Lower lobe of right lung (tissue), 2 donors: ENCODE measurements around the gene CD28. TPM values are rescaled to one million over a fixed set of nuclear protein-coding genes. Genes with fewer than 3 reads are reported as not detected.

Experiments
- ATAC-seq, 2 donors: fragments of 200-7000 bp; cut with Tn5 transposase; one replicate each; pipeline ENCODE4 v1.9.1; 2020 to 2022; ENCODE audit warnings: mild to moderate bottlenecking in 2 of 2, moderate library complexity in 2 of 2
- DNase-seq: peaks from one replicate; pipeline ENCODE4 v3.0.0-alpha.2; 2020
- H3K27ac ChIP-seq: fragments of 200-600 bp; one replicate; pipeline ENCODE4 v1.8.0; 2022
- H3K27me3 ChIP-seq: fragments of 200-600 bp; one replicate; pipeline ENCODE4 v1.8.0; 2022; ENCODE audit warnings: low read depth
- H3K36me3 ChIP-seq: fragments of 200-600 bp; one replicate; pipeline ENCODE4 v1.8.0; 2022; ENCODE audit warnings: mild to moderate bottlenecking
- H3K4me1 ChIP-seq: fragments of 200-600 bp; one replicate; pipeline ENCODE4 v1.8.0; 2022
- H3K4me3 ChIP-seq: fragments of 200-600 bp; one replicate; pipeline ENCODE4 v1.8.0; 2022; ENCODE audit warnings: mild to moderate bottlenecking
- H3K9me3 ChIP-seq: fragments of 200-600 bp; one replicate; pipeline ENCODE4 v1.8.0; 2022
- intact Hi-C: fragments of 100-400 bp; cut with DNase I; formaldehyde crosslinking; loops from one replicate; pipeline ENCODE4 v1.11.0; 2022
- total RNA-seq: library from RNA; stranded (reverse); fragmentation: NEBNext Ultra II Directional; extraction: Animal tissue kit (Norgen Biotek cat#: 25700); gene quantifications from one replicate; pipeline ENCODE4 v1.2.1, GENCODE V29; 2021
- TF ChIP-seq, protein P1 (sequence below): fragments of 200-600 bp; IDR thresholded peaks from one replicate; pipeline ENCODE4 v1.8.0; 2022; ENCODE audit warnings: antibody characterized with exemption, mild to moderate bottlenecking
- donor health status: DM: no; HTN: yes; CAD: no; lungs with severe emphysema.

CD28 gene
- total RNA-seq, 1 donor from 2014 or later, result 2.2 TPM

DNA sequence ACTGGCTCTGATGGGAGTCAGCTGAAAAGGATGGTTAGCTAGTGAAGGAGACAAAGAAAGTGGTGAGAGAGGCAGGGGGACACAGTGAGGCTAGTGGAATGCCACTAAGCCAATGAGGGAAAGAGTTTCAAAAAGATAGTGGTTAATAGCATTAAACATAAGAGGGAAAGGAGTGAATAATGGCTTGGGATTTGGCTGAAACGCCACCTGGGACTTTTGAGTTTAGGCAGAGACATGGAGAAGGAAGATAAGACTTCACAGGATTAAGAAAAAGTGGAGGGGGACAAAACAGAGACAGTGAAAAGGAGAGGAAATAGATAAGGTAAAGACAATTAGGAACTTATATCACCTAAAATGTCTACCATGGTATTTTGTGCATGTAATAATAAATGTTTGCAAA is 6.9 kb downstream of the CD28 start:
- no peaks in the 10 kb centered on the region for H3K27me3 ChIP-seq
- H3K36me3 ChIP-seq, result no peaks in the 10 kb centered on the region
- intact Hi-C loops, result no loop called here
- no peaks in the 10 kb centered on the region for H3K9me3 ChIP-seq
- ATAC-seq (no peak), DNase-seq (no peak)
- TF ChIP-seq, protein P1, sequence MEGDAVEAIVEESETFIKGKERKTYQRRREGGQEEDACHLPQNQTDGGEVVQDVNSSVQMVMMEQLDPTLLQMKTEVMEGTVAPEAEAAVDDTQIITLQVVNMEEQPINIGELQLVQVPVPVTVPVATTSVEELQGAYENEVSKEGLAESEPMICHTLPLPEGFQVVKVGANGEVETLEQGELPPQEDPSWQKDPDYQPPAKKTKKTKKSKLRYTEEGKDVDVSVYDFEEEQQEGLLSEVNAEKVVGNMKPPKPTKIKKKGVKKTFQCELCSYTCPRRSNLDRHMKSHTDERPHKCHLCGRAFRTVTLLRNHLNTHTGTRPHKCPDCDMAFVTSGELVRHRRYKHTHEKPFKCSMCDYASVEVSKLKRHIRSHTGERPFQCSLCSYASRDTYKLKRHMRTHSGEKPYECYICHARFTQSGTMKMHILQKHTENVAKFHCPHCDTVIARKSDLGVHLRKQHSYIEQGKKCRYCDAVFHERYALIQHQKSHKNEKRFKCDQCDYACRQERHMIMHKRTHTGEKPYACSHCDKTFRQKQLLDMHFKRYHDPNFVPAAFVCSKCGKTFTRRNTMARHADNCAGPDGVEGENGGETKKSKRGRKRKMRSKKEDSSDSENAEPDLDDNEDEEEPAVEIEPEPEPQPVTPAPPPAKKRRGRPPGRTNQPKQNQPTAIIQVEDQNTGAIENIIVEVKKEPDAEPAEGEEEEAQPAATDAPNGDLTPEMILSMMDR, result no peak
- H3K27ac ChIP-seq, result no peak overlapping the region
- no peak overlapping the region for H3K4me3 ChIP-seq
- no peaks in the 10 kb centered on the region for H3K4me1 ChIP-seq

DNA sequence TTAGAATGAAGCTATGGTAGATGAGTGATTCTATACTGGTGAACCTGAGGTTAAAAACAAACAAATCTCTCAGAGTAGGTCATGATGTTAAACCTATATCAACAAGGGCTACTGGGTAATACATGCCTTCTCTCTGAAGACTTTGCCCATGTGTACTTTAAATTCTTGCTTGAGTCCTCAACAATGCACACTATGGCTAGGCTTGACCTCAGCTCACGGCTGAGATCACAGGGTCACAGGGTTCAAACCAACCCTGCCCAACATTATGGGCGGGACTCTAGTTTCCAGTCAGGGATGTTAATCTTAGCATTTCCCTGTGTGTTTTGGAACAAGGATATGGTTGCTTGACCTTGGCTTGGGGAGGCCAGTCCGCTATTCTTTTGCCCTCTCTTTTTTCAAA is 7.7 kb downstream of the CD28 start:
- intact Hi-C loops, result no loop called here
- Histone ChIP-seq H3K27me3 (no peaks in the 10 kb centered on the region), H3K9me3 (no peaks in the 10 kb centered on the region), H3K27ac (no peak overlapping the region), H3K4me3 (no peak overlapping the region), H3K4me1 (no peaks in the 10 kb centered on the region), H3K36me3 (no peaks in the 10 kb centered on the region)
- DNase-seq, result no peak
- TF ChIP-seq, protein P1, result no peak
- ATAC-seq, result peak; percentile 21 to 34

DNA sequence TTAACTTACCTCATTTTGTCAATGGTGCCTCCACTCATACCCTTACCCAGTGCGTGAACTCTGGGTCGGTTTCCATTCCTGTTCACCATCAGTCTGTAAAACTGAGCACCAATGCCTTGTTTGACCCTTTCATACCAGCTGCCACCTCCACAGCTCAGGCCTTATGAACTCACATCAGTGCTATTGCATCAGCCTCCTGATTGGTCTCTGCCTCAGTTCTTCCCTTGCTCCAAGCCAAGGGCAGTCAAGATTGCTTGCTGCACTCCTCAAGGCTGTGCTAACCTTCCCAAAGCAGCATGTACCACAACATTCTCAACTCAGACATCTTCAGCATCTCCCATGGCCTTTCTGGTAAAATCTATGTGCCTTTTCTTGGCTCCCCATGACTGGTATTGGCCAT is 9.3 kb downstream of the CD28 start:
- no peak for ATAC-seq
- intact Hi-C loops, result no loop called here
- no peak overlapping the region for H3K4me3 ChIP-seq
- no peak overlapping the region for H3K27ac ChIP-seq
- no peaks in the 10 kb centered on the region for H3K27me3 ChIP-seq
- TF ChIP-seq, protein P1, result no peak
- H3K9me3 ChIP-seq, result no peaks in the 10 kb centered on the region
- no peaks in the 10 kb centered on the region for H3K36me3 ChIP-seq
- H3K4me1 ChIP-seq, result peaks cover 5% of the 10 kb centered on the region
- DNase-seq, result no peak

DNA sequence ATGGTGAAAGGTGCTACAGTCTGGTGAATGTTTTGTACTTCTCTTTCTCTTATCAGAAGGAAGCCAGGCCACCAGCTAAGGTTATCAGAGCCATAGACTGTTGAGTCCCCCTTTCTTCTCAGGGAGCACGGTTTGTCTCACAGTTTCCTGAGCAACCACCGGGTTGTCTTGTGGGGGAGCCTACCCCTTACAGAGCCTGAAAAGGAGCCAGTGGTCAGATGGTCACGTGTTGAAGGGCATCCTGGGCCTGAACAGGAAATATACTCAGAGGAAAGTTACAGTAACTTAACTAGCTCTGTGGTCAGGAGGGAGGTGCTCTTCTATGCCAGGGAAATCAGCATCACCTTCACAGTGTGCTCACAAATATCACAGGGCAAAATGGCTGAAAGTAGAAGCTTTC is 11.6 kb downstream of the CD28 start:
- Histone ChIP-seq H3K4me3 (no peak overlapping the region), H3K4me1 (peaks cover 13% of the 10 kb centered on the region), H3K27me3 (no peaks in the 10 kb centered on the region), H3K27ac (no peak overlapping the region), H3K9me3 (no peaks in the 10 kb centered on the region), H3K36me3 (no peaks in the 10 kb centered on the region)
- TF ChIP-seq, protein P1, result no peak
- ATAC-seq (peak; percentile 19 to 27), DNase-seq (no peak)
- intact Hi-C loops, result no loop called here

DNA sequence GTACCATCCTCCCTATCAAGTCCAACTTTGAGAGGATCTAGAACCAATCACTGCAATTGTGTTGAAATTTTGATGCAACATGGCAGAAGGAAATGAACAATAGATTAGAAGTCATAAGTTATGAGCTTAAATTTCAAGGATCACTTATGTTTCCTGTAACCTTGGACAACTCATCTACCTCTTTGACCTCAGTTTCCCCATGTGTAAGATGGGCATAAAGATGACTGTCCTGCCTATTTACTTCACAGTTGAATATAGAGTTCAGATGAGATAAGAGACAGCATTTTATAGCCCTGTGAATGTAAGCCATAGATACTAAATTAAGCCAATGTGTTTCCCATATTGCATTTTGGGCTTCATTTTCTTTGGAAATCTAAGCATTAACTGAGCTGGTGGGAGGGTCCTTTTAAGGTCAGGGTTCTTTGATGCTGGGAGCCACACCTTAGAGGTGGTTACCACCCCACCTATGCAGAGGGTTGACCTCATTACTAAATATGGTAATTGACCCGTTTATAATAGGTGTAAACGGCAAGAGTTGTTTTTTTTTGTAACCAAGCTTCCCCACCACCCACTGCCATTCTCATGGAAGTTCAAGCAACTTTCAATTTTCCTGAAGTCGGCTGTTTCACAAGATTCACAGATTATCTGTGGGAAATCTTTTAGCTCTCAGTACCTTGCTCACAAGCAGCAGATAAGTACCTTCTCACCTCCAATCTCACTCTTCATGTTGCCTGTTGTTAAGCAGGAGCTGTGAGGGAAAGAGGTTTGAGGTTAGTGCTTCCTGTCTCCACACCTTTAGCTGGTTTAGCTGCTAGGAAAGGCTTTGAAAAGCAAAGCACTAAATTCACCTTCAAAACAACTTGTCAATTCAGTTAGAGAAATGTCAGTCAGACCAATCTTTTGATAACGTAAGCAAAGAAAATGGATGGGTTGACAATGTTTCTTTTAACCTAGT is 13.3 kb downstream of the CD28 start:
- ATAC-seq (no peak), DNase-seq (no peak)
- Histone ChIP-seq H3K27me3 (no peaks in the 10 kb centered on the region), H3K36me3 (no peaks in the 10 kb centered on the region), H3K4me1 (peaks cover 13% of the 10 kb centered on the region), H3K27ac (no peak overlapping the region), H3K4me3 (no peak overlapping the region), H3K9me3 (no peaks in the 10 kb centered on the region)
- intact Hi-C loops, result no loop called here
- TF ChIP-seq, protein P1, result no peak
